ENCODE data around the gene TAC3. TPM values are rescaled to one million over a fixed set of nuclear protein-coding genes. Genes with fewer than 3 reads are reported as not detected.

TAC3 gene
- total and polyA plus RNA-seq, 2 of the 8 experiments (the other 6 are each of a cell fraction or from before 2014, with no cell fraction given): 9.7 to 45.3 TPM

DNA sequence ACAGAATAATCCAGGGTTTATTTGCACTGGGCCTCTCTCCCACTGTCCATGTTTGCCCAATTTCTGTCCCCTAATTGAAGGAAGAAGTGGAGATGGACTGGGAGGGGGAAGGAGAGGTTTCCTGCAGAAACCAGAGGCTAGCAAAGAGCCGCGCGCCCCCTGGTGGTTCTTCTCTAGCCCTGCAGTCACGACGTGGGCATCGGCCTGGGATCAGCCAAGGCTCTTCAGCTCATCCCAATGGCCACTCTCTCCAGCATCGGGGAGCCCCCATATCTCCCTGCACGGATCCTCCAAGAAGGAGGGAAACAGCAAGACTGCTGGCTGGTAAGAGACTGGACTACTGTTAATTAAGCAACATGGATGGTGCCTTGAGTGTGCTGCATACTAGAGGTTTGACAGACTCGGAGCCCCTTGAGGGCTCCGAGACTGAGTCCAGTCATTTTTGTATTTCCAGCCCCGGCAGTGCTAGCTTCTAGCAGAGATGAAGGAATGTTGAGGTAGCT is 28.7 kb downstream of the TAC3 start:
- WGBS, 2 experiments (ENCODE audit: extremely low coverage in 1 of 2, insufficient coverage in 1 of 2, insufficient read length in 1 of 2, insufficient replicate concordance in 2 of 2, low coverage in 1 of 2, low lambda C conversion rate in 2 of 2, missing lambda C conversion rate in 1 of 2): 31% methylated on average over 11 of the region's 11 CpGs; no CpG with 5 or more reads in 1 of the 2 experiments

More for the DNA sequence above, 28.7 kb downstream of the TAC3 start:
- Histone ChIP-seq H3K23ac (ENCODE audit: insufficient read length) (no peak overlapping the region), H2BK20ac (ENCODE audit: low read length) (no peak overlapping the region), H4K5ac (ENCODE audit: insufficient read length, low read depth, low read length) (no peak overlapping the region), H2BK120ac (replicated peaks; ENCODE audit: low read depth, low read length) (no peak overlapping the region), H3K18ac (ENCODE audit: extremely low read depth, low read length) (no peak overlapping the region), H3K23me2 (ENCODE audit: low read depth, low read length) (no peaks in the 10 kb centered on the region), H3K4me3 (ENCODE audit: extremely low read depth in 1 of 4, insufficient read depth in 2 of 4, low read depth in 3 of 4, low read length in 4 of 4) (peak overlapping the region in 1 of 4 experiments; percentile 15; a peak in 1 of 8 replicates), H2AFZ (ENCODE audit: low read length) (peak overlapping the region; percentile 81), H4K8ac (ENCODE audit: extremely low read depth, insufficient read depth, low read length) (no peak overlapping the region), H4K20me1 (replicated peaks in 1 of 2; ENCODE audit: control insufficient read depth in 1 of 2, insufficient read depth in 2 of 2, low read length in 2 of 2) (no peaks in the 10 kb centered on the region), H3K4me1 (replicated peaks in 1 of 4; ENCODE audit: control insufficient read depth in 3 of 4, insufficient read depth in 4 of 4, low read length in 3 of 4) (peaks cover 0 to 3% (median under 1%) of the 10 kb centered on the region in 4 experiments; a peak in 2 of 7 replicates), H3K27ac (ENCODE audit: low read depth, low read length) (no peak overlapping the region), H3K79me2 (ENCODE audit: control insufficient read depth in 1 of 2, insufficient read depth in 2 of 2, low read length in 2 of 2) (no peaks in the 10 kb centered on the region), H2BK12ac (ENCODE audit: low read depth, low read length) (no peak overlapping the region), H3K56ac (replicated peaks; ENCODE audit: insufficient read length, low read depth, low read length) (no peak overlapping the region), H2BK15ac (ENCODE audit: low read length) (no peak overlapping the region), H3K79me1 (ENCODE audit: low read depth, low read length) (no peaks in the 10 kb centered on the region), H3K36me3 (ENCODE audit: control insufficient read depth in 2 of 4, insufficient read depth in 4 of 4, low read length in 3 of 4) (no peaks in the 10 kb centered on the region), H3K4me2 (ENCODE audit: insufficient read depth in 1 of 2, low read depth in 2 of 2, low read length in 2 of 2) (no peak overlapping the region), H3K9me3 (ENCODE audit: insufficient read depth in 2 of 2, low read depth in 1 of 2, low read length in 1 of 2) (no peaks in the 10 kb centered on the region), H3K4ac (replicated peaks; ENCODE audit: insufficient read length, low read depth, low read length) (no peak overlapping the region), H3K9ac (replicated peaks in 1 of 4; ENCODE audit: extremely low read depth in 1 of 4, low read depth in 3 of 4, low read length in 3 of 4) (no peak overlapping the region), H2BK5ac (ENCODE audit: low read depth, low read length) (no peak overlapping the region), H4K91ac (replicated peaks; ENCODE audit: insufficient read length, low read length) (no peak overlapping the region), H3K27me3 (replicated peaks in 1 of 4; ENCODE audit: control insufficient read depth in 3 of 4, extremely low read depth in 1 of 4, insufficient read depth in 3 of 4, low read length in 3 of 4) (no peaks in the 10 kb centered on the region), H2AK5ac (ENCODE audit: low read depth, low read length) (no peak overlapping the region), H3K14ac (ENCODE audit: insufficient read length) (no peak overlapping the region)
- ChIA-PET POLR2A (ENCODE audit: partially characterized antibody) (interaction anchor here (1.0 to 1.7 kb wide), 4 partner anchors 11 to 263 kb away, joined by 3 to 13 read pairs (median 6); no protein-coding TSS in a partner anchor), CTCF (ENCODE audit: partially characterized antibody) (interaction anchor here (0.5 to 4.5 kb wide), 45 partner anchors 9 to 245 kb away, joined by 3 to 56 read pairs (median 4); partner anchors contain the start of genes HSD17B6, MYO1A, PRIM1 and SDR9C7)
- peak; percentile 95 for TF ChIP-seq RAD21 (IDR thresholded peaks at IDR 0.05 in 1 of 2, conservative IDR thresholded peaks at IDR 0.05 in 1 of 2; ENCODE audit: low read depth in 2 of 2, low read length in 2 of 2)
- no peak for TF ChIP-seq E2F6 (IDR thresholded peaks at IDR 0.05)
- TF ChIP-seq YY1 (IDR thresholded peaks at IDR 0.05; ENCODE audit: low read depth, low read length): peak; percentile 77
- TF ChIP-seq CREB1 (IDR thresholded peaks at IDR 0.05): peak; percentile 53; the same call in 1 of the 2 replicates
- no peak for TF ChIP-seq EGR1 (IDR thresholded peaks at IDR 0.05; ENCODE audit: borderline replicate concordance, low read depth, low read length)
- 0 out of 2 replicates have a peak, but pooled peaks have one; percentile 23 for TF ChIP-seq JUND (IDR thresholded peaks at IDR 0.05; ENCODE audit: low read length)
- peak; percentile 92 to 97 (median 96) for TF ChIP-seq CTCF (IDR thresholded peaks at IDR 0.05; ENCODE audit: control extremely low read depth in 1 of 3, insufficient read depth in 1 of 3, low read depth in 1 of 3, low read length in 3 of 3)
- TF ChIP-seq TBP (IDR thresholded peaks at IDR 0.05; ENCODE audit: low read depth, low read length): 0 out of 2 replicates have a peak, but pooled peaks have one; percentile 21
- FAIRE-seq (no peak), DNase-seq (ENCODE audit: low read depth in 1 of 2, low spot score in 2 of 2) (peak; percentile 72 to 94)

Measured in H1 (cell line).